Ramos (cell line): ENCODE measurements around the gene FRS2.
"Not testable (repeated sequence)": the region's sequence is repeated elsewhere in the genome, so short reads cannot be mapped to it uniquely, and the experiment has no call there.

Source experiments
- in situ Hi-C: fragments of 300-500 bp; cut with MboI; formaldehyde crosslinking; loops from one replicate; pipeline ENCODE4 v1.14.3; 2022; ENCODE audit warnings: low sequenced_read_pairs; ENCODE audit not compliant: unreplicated experiment

Gene FRS2

GRCh38 chr12:69470189-69471075 is at the start of gene FRS2:
TSS of gene FRS2 (plus strand) at chr12:69470388. CDS start at chr12:69569031, 98,643 bp downstream.
- in situ Hi-C loops = no loop called here

- in situ Hi-C loops = no loop called here
Measured at GRCh38 chr12:69421548-69421947, 48.6 kb upstream of the FRS2 start.

GRCh38 chr12:69423037-69423905 is 46.9 kb upstream of the FRS2 start:
- in situ Hi-C loops = no loop called here

GRCh38 chr12:69425417-69425816 is 44.8 kb upstream of the FRS2 start:
- in situ Hi-C loops = no loop called here

- in situ Hi-C loops = no loop called here
Measured at GRCh38 chr12:69428351-69429073, 41.7 kb upstream of the FRS2 start.

- in situ Hi-C loops = no loop called here
Measured at GRCh38 chr12:69430942-69431590, 39.1 kb upstream of the FRS2 start.

- in situ Hi-C loops = no loop called here
Measured at GRCh38 chr12:69431591-69432222, 38.5 kb upstream of the FRS2 start.

- in situ Hi-C loops = no loop called here
Measured at GRCh38 chr12:69433653-69434052, 36.5 kb upstream of the FRS2 start.

GRCh38 chr12:69435644-69436043 is 34.5 kb upstream of the FRS2 start:
- in situ Hi-C loops = no loop called here

GRCh38 chr12:69437073-69437472 is 33.1 kb upstream of the FRS2 start:
- in situ Hi-C loops = no loop called here

GRCh38 chr12:69438539-69438938 is 31.6 kb upstream of the FRS2 start:
- in situ Hi-C loops = no loop called here

- in situ Hi-C loops = no loop called here
Measured at GRCh38 chr12:69440016-69440415, 30.2 kb upstream of the FRS2 start.

GRCh38 chr12:69440886-69441285 is 29.3 kb upstream of the FRS2 start:
- in situ Hi-C loops = no loop called here

- in situ Hi-C loops = no loop called here
Measured at GRCh38 chr12:69442894-69443293, 27.3 kb upstream of the FRS2 start.

- in situ Hi-C loops = no loop called here
Measured at GRCh38 chr12:69443916-69444315, 26.3 kb upstream of the FRS2 start.

- in situ Hi-C loops = no loop called here
Measured at GRCh38 chr12:69447892-69448291, 22.3 kb upstream of the FRS2 start.

GRCh38 chr12:69452598-69453132 is 17.5 kb upstream of the FRS2 start:
- in situ Hi-C loops = not testable (repeated sequence)

GRCh38 chr12:69456239-69456638 is 13.9 kb upstream of the FRS2 start:
- in situ Hi-C loops = no loop called here

GRCh38 chr12:69457433-69457832 is 12.8 kb upstream of the FRS2 start:
- in situ Hi-C loops = no loop called here
